ENCODE results near the gene PPP6R2.

- TF ChIP-seq EZH2 (IDR thresholded peaks at IDR 0.05; ENCODE audit: borderline replicate concordance, low read length) (no peak), CTCF (conservative IDR thresholded peaks at IDR 0.05 in 1 of 2, IDR thresholded peaks at IDR 0.05 in 1 of 2; ENCODE audit: extremely low read depth in 1 of 2, insufficient read depth in 1 of 2, low read depth in 1 of 2, low read length in 2 of 2) (no peak)
These were observed 103.8 kb downstream of the PPP6R2 start for GRCh38 chr22:50446708-50447575.
